ENCODE data around the gene PLA2G4A.

Gene PLA2G4A

GRCh38 chr1:186834399-186834958 lies 5.7 kb downstream of the PLA2G4A start:
- DNase-seq (no peak), ATAC-seq (no peak)

- DNase-seq (no peak), ATAC-seq (no peak)
Measured at GRCh38 chr1:186835448-186835847, 6.7 kb downstream of the PLA2G4A start.

- DNase-seq (no peak), ATAC-seq (no peak)
Measured at GRCh38 chr1:186837806-186838205, 9.1 kb downstream of the PLA2G4A start.

- no peak for DNase-seq
- ATAC-seq: no peak
Measured at GRCh38 chr1:186838380-186839040, 9.8 kb downstream of the PLA2G4A start.

GRCh38 chr1:186839041-186839400 lies 10.3 kb downstream of the PLA2G4A start:
- no peak for DNase-seq

GRCh38 chr1:186841599-186841998 lies 12.8 kb downstream of the PLA2G4A start:
- DNase-seq (no peak), ATAC-seq (no peak)

More at GRCh38 chr1:186839041-186839400, 10.3 kb downstream of the PLA2G4A start:
- no peak for ATAC-seq

- no peak for DNase-seq
- no peak for ATAC-seq
Measured at GRCh38 chr1:186842547-186842946, 13.8 kb downstream of the PLA2G4A start.

- ATAC-seq (no peak), DNase-seq (no peak)
Measured at GRCh38 chr1:186843226-186843625, 14.5 kb downstream of the PLA2G4A start.

- DNase-seq: no peak
- no peak for ATAC-seq
Measured at GRCh38 chr1:186843931-186844330, 15.2 kb downstream of the PLA2G4A start.

- ATAC-seq (no peak), DNase-seq (no peak)
Measured at GRCh38 chr1:186845576-186846210, 16.9 kb downstream of the PLA2G4A start.

- DNase-seq: no peak
- no peak for ATAC-seq
Measured at GRCh38 chr1:186848509-186849130, 19.9 kb downstream of the PLA2G4A start.

GRCh38 chr1:186849271-186849671 lies 20.5 kb downstream of the PLA2G4A start:
- peak; percentile 3 for ATAC-seq
- DNase-seq: no peak

- no peak for ATAC-seq
Measured at GRCh38 chr1:186849826-186850225, 21.1 kb downstream of the PLA2G4A start.

GRCh38 chr1:186854102-186854501 lies 25.4 kb downstream of the PLA2G4A start:
- DNase-seq (no peak), ATAC-seq (no peak)

More at GRCh38 chr1:186849826-186850225, 21.1 kb downstream of the PLA2G4A start:
- DNase-seq: no peak

- no peak for DNase-seq
- ATAC-seq: no peak
Measured at GRCh38 chr1:186858923-186859322, 30.2 kb downstream of the PLA2G4A start.

- DNase-seq (no peak), ATAC-seq (no peak)
Measured at GRCh38 chr1:186859995-186860394, 31.2 kb downstream of the PLA2G4A start.

GRCh38 chr1:186864296-186864695 lies 35.5 kb downstream of the PLA2G4A start:
- DNase-seq (no peak), ATAC-seq (no peak)

- no peak for ATAC-seq
- no peak for DNase-seq
Measured at GRCh38 chr1:186865253-186865652, 36.5 kb downstream of the PLA2G4A start.

GRCh38 chr1:186865857-186866256 lies 37.1 kb downstream of the PLA2G4A start:
- no peak for DNase-seq
- ATAC-seq: no peak

GRCh38 chr1:186869526-186870228 lies 40.9 kb downstream of the PLA2G4A start:
- DNase-seq (no peak), ATAC-seq (no peak)

GRCh38 chr1:186871784-186872183 lies 43.0 kb downstream of the PLA2G4A start:
- no peak for DNase-seq

GRCh38 chr1:186872291-186872690 lies 43.5 kb downstream of the PLA2G4A start:
- no peak for DNase-seq
- ATAC-seq: no peak

More at GRCh38 chr1:186871784-186872183, 43.0 kb downstream of the PLA2G4A start:
- no peak for ATAC-seq

GRCh38 chr1:186873687-186874086 lies 44.9 kb downstream of the PLA2G4A start:
- DNase-seq (no peak), ATAC-seq (no peak)

All from stimulated activated naive CD8-positive, alpha-beta T cell treated with anti-CD3 and anti-CD28 coated beads, Interleukin-15, Interleukin-2, amounts not matched to agents 100 U/mL and 50 U/mL, for 24 hours (primary cell).